SK-N-SH (cell line): ENCODE results near the gene FMO1.

Experiments
- POLR2AphosphoS5 ChIP-seq: IDR thresholded peaks from 2 replicates; pipeline ENCODE4 v1.6.1; 2012; ENCODE audit warnings: low read depth, low read length
- RCOR1 ChIP-seq: fragments of 150-350 bp; IDR thresholded peaks from 2 replicates; pipeline ENCODE4 v1.6.1; 2017; ENCODE audit warnings: antibody characterized with exemption, low read length
- RFX5 ChIP-seq: IDR thresholded peaks from 2 replicates; pipeline ENCODE4 v1.6.1; 2012; ENCODE audit warnings: mild to moderate bottlenecking, improper control_type of control experiment, low read length
- TF ChIP-seq, protein P1 (sequence below): IDR thresholded peaks from 2 replicates; pipeline ENCODE4 v1.4.0; 2012; ENCODE audit warnings: low read depth, borderline replicate concordance
- TF ChIP-seq, protein P2 (sequence below): fragments of 150-350 bp; IDR thresholded peaks from 2 replicates; pipeline ENCODE4 v1.6.1; 2017; ENCODE audit warnings: antibody characterized with exemption, low read length, low read depth, borderline replicate concordance

DNA sequence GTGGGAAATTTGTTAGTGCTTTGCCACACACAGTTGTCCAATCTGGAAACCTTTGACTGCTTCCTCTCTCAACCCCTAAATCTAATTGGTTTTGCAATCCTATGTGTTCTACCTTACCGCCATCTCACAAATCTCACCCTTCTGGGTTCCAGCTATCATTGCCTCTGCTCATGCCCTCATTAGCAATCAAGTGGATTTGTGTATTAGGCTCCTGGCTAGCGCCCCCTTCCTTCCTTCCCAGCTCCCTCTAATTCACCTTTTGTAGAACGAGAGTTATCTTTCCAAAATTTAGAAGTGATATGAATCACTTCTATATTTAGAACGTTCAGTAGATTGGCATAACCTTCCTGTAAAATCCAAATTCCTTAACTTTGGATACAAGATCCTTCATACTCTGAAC, 18.6 kb downstream of the FMO1 start:
- TF ChIP-seq RCOR1 = no peak
- TF ChIP-seq, protein P1, sequence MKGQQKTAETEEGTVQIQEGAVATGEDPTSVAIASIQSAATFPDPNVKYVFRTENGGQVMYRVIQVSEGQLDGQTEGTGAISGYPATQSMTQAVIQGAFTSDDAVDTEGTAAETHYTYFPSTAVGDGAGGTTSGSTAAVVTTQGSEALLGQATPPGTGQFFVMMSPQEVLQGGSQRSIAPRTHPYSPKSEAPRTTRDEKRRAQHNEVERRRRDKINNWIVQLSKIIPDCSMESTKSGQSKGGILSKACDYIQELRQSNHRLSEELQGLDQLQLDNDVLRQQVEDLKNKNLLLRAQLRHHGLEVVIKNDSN = no peak
- no peak for TF ChIP-seq POLR2AphosphoS5
- no peak for TF ChIP-seq RFX5
- TF ChIP-seq, protein P2, sequence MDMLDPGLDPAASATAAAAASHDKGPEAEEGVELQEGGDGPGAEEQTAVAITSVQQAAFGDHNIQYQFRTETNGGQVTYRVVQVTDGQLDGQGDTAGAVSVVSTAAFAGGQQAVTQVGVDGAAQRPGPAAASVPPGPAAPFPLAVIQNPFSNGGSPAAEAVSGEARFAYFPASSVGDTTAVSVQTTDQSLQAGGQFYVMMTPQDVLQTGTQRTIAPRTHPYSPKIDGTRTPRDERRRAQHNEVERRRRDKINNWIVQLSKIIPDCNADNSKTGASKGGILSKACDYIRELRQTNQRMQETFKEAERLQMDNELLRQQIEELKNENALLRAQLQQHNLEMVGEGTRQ = no peak
